HUES6 (cell line): Measurements from ENCODE around the gene TIAM2.

Source experiments
- H3K27ac ChIP-seq: 2 replicates; pipeline ENCODE4 v1.7.0; 2013; ENCODE audit warnings: low read depth, mild to moderate bottlenecking, low read length, inconsistent platforms
- H3K27me3 ChIP-seq: 2 replicates; pipeline ENCODE4 v1.6.1; 2013; ENCODE audit warnings: low read length; ENCODE audit not compliant: control insufficient read depth, insufficient read depth
- H3K36me3 ChIP-seq: 2 replicates; pipeline ENCODE4 v1.6.1; 2013; ENCODE audit warnings: low read length; ENCODE audit not compliant: control insufficient read depth, insufficient read depth
- H3K4me1 ChIP-seq: 2 replicates; pipeline ENCODE4 v1.6.1; 2013; ENCODE audit warnings: low read length; ENCODE audit not compliant: control insufficient read depth, insufficient read depth
- H3K4me3 ChIP-seq: 2 replicates; pipeline ENCODE4 v1.5.1; 2013; ENCODE audit warnings: low read depth, low read length
- H3K9ac ChIP-seq: one replicate; pipeline ENCODE4 v1.6.1; 2013; ENCODE audit warnings: mild to moderate bottlenecking, low read length
- H3K9me3 ChIP-seq: 2 replicates; pipeline ENCODE4 v1.6.1; 2013; ENCODE audit warnings: low read depth, low read length; ENCODE audit not compliant: control insufficient read depth, insufficient read depth

Gene TIAM2

DNA sequence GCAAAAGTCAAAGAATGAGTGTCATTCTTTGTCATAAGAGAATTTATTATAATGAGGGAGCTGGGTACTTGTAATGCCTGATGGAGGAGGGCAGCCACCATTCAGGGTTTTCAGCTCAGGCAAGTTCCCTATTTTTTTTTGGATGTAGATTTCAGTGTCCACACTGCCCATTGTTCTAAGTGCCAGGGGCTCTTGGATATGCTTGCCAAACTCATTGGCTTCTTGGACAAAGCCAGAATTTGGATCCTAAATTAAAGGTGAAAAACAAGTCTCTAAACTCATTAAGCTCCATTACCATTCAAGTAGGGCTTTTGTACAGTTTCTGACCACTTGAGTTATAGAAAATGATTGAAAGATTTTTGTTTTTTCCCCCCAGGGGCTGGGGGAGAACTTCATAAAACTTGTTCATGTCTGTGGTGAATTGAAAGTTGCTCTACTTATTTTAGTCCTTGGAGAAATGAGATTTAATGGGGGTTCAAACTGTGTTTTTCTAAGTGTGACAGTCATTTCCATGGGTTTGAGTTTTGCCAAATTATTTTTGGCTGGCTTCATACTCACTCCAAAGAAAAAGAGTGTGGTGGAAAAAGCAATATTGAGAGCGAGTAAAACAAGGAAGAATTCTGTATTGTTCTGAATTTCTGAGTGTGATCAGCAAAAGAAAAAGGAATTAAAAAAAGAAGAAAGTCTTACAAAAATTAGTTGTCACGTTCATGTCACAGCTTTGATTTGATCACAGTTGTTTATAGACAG, 46.0 kb downstream of the TIAM2 start:
- Histone ChIP-seq H3K4me3 (no peak overlapping the region), H3K36me3 (no peaks in the 10 kb centered on the region), H3K27ac (no peak overlapping the region), H3K4me1 (peaks cover 43% of the 10 kb centered on the region), H3K9ac (no peak overlapping the region), H3K27me3 (no peaks in the 10 kb centered on the region), H3K9me3 (no peaks in the 10 kb centered on the region)

DNA sequence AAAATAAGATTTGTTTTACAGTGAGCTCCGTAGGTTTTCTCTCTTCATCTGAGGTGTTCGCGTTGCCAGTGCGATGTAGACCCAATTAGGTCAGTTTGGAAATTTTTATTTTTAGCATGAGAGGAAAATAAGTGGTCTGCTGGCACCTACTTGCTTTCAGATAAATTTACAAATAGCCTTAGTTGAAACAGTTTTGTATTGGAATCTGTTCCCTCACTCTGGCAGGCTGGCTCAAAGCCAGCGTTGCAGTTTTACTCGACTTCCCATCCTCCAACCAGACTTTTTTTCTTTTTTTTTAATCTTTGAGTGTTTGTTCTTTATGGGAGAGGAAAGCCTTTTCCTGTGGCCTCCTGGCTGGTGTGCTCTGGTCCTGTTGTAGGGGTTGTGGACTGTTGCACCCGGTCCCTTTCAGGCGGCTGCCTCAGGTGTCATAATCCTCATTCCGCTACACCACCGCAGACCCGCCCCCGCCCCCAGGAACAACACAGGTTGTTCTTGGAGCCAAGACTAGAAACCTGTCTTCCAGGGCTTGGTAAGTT, 46.7 kb downstream of the TIAM2 start:
- no peaks in the 10 kb centered on the region for H3K9me3 ChIP-seq
- no peak overlapping the region for H3K4me3 ChIP-seq
- H3K9ac ChIP-seq, result no peak overlapping the region
- peaks cover 43% of the 10 kb centered on the region for H3K4me1 ChIP-seq
- no peaks in the 10 kb centered on the region for H3K27me3 ChIP-seq
- H3K36me3 ChIP-seq, result no peaks in the 10 kb centered on the region
- no peak overlapping the region for H3K27ac ChIP-seq

DNA sequence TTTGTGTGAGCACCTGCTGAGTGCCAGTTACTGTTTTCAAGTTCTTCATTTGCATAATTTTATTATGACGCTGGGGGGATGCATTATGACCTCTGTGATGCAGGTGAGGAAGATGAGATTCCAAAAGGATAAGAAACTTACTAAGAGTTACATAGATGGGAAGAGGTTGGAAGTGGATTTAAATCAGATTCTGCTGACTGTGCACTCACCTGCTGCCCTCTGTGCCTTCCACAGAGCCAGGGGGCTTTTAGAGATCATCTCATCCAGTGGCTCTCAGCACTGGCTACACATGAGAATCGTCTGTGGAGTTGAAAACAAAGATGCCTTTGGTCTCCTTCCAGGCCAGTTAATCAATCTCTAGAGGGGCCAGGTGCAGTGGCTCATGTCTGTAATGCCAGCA, 47.9 kb downstream of the TIAM2 start:
- Histone ChIP-seq H3K4me1 (peaks cover 39% of the 10 kb centered on the region), H3K27ac (no peak overlapping the region), H3K4me3 (no peak overlapping the region), H3K9ac (no peak overlapping the region), H3K36me3 (no peaks in the 10 kb centered on the region), H3K27me3 (no peaks in the 10 kb centered on the region), H3K9me3 (no peaks in the 10 kb centered on the region)

DNA sequence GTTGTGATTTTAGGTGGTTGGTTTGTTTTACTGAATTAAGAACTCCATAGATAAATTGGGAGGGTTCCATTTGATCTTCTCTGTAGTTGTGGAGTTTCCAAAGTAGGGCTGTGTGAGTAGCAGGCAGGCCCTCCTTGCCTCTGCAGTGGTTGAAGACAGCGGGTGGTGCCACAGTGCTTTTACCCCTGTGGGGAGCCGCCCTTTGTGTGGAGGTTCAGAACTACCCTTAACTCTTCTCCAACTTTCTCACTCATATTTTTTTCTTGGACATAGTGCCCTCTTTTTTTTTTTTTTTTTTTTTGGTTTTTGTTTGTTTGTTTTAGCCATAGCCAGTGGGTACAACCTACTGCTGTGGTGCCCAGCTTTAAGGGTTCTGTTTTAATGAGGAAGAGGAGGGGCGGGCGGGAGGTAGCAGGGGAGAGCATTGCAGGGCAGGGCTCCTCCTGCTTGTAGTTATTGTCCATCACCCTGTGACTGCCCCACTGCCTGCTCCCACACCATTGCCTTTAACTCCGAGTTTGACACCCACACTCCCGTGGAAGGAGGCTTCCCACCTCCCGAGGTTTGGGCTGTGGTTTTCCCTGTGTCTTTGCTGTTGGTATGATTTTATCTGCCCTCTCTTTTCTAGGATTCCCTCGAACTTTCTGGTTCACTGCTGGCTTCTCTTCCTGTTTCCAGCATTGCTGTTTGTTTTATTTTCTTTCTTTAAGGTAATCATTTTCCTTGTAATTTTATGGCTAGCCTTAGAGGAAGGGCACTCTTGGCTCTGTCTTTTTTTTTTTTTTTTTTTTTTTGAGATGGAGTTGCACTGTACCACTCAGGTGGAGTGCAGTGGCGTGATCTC, 50.7 kb downstream of the TIAM2 start:
- Histone ChIP-seq H3K36me3 (no peaks in the 10 kb centered on the region), H3K27me3 (no peaks in the 10 kb centered on the region), H3K27ac (no peak overlapping the region), H3K4me1 (peaks cover 20% of the 10 kb centered on the region), H3K9ac (no peak overlapping the region), H3K9me3 (no peaks in the 10 kb centered on the region), H3K4me3 (no peak overlapping the region)

GRCh38 chr6:155047523-155047922, 52.4 kb downstream of the TIAM2 start:
- H3K4me3 ChIP-seq, result no peak overlapping the region
- peaks cover 4% of the 10 kb centered on the region; the same call in 1 of the 2 replicates for H3K4me1 ChIP-seq
- no peaks in the 10 kb centered on the region for H3K36me3 ChIP-seq
- no peak overlapping the region for H3K9ac ChIP-seq
- no peaks in the 10 kb centered on the region for H3K27me3 ChIP-seq
- H3K27ac ChIP-seq, result no peak overlapping the region
- no peaks in the 10 kb centered on the region for H3K9me3 ChIP-seq

DNA sequence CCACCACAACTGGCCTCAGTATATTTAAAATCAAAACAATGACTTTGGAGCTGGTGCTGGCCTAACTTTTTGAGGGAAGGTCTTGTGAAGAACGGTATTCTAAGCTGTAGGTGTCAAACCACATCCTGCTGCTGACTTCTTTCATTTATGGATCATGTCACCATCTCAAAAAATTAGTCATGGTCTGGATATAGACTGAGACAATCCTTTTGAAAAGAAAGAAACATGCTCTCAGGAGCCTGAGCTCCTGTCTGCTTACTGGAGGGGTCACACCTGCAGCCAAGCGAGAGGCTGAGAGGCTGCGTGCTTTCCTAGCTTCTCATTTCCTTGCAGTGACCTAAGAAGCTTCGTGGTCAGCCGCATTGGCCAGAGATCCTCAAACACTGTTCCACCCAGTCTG, 55.2 kb downstream of the TIAM2 start:
- H3K36me3 ChIP-seq, result no peaks in the 10 kb centered on the region
- no peak overlapping the region for H3K4me3 ChIP-seq
- H3K27ac ChIP-seq, result no peak overlapping the region
- H3K4me1 ChIP-seq, result no peaks in the 10 kb centered on the region
- no peaks in the 10 kb centered on the region for H3K27me3 ChIP-seq
- H3K9me3 ChIP-seq, result no peaks in the 10 kb centered on the region
- H3K9ac ChIP-seq, result no peak overlapping the region

GRCh38 chr6:155054491-155055250, 59.6 kb downstream of the TIAM2 start:
- Histone ChIP-seq H3K27ac (no peak overlapping the region), H3K4me1 (no peaks in the 10 kb centered on the region), H3K9ac (no peak overlapping the region), H3K27me3 (no peaks in the 10 kb centered on the region), H3K9me3 (no peaks in the 10 kb centered on the region), H3K4me3 (no peak overlapping the region), H3K36me3 (no peaks in the 10 kb centered on the region)

- Histone ChIP-seq H3K4me1 (no peaks in the 10 kb centered on the region), H3K9me3 (peaks cover 1% of the 10 kb centered on the region; the same call in 1 of the 2 replicates), H3K4me3 (no peak overlapping the region), H3K27me3 (no peaks in the 10 kb centered on the region), H3K36me3 (no peaks in the 10 kb centered on the region), H3K27ac (no peak overlapping the region), H3K9ac (no peak overlapping the region)
These were observed 60.6 kb downstream of the TIAM2 start for GRCh38 chr6:155055729-155056128.

DNA sequence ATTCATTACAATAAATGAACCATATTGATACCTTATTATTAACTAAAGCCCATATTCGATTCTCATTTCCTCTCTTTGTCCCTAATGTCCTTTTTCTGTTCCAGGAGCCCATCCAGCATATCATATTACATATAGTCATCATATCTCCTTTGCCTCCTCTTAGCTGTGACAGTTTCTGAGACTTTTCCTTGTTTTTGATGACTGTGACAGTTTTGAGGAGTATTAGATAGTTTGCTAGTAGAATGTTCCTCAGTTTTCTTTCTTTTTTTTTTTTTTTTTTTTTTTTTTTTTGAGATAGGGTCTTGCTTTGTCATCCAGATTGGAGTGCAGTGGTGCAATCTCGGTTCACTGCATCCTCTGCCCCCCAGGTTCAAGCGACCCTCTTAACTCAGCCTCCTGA, 61.6 kb downstream of the TIAM2 start:
- no peaks in the 10 kb centered on the region for H3K36me3 ChIP-seq

GRCh38 chr6:155061381-155061780, 66.3 kb downstream of the TIAM2 start:
- Histone ChIP-seq H3K4me3 (no peak overlapping the region), H3K36me3 (no peaks in the 10 kb centered on the region)

More for the DNA sequence above, 61.6 kb downstream of the TIAM2 start:
- Histone ChIP-seq H3K9ac (no peak overlapping the region), H3K27ac (no peak overlapping the region), H3K9me3 (peaks cover 6% of the 10 kb centered on the region; the same call in 1 of the 2 replicates), H3K27me3 (no peaks in the 10 kb centered on the region), H3K4me1 (no peaks in the 10 kb centered on the region), H3K4me3 (no peak overlapping the region)

More at GRCh38 chr6:155061381-155061780, 66.3 kb downstream of the TIAM2 start:
- Histone ChIP-seq H3K27me3 (no peaks in the 10 kb centered on the region), H3K9ac (no peak overlapping the region), H3K27ac (no peak overlapping the region), H3K4me1 (peaks cover 16% of the 10 kb centered on the region), H3K9me3 (peaks cover 6% of the 10 kb centered on the region; the same call in 1 of the 2 replicates)
